ENCODE data around the gene MORC1. TPM values are rescaled to one million over a fixed set of nuclear protein-coding genes. Genes with fewer than 3 reads are reported as not detected.

Gene MORC1
- total and polyA plus RNA-seq, 4 donors, result 0.02 to 0.33 (median 0.13) TPM

DNA sequence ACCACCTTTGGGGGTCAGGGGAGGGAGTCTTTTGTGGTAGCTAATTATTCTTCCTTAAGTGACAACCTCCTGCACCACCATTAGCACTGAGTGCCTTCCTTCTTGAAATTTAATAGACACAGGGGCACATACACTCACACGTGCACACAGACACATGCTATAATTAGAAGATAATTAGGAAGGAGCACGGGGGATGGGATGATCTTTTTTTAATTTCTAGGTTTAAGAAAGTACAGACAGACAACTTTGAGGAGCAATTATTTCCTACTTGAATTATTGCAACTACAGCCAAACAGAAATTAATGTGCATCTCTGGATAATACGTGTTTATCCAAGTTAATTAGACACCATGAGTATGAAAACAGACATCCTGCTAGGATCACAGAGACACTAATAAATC lies 119.5 kb downstream of the MORC1 start:
- no peaks in the 10 kb centered on the region for H3K36me3 ChIP-seq (ENCODE audit: control insufficient read depth in 4 of 4, insufficient read depth in 3 of 4, low read depth in 1 of 4, low read length in 3 of 4)
- no peak overlapping the region for H3K9ac ChIP-seq (ENCODE audit: low read depth in 1 of 2, low read length in 2 of 2)
- no peaks in the 10 kb centered on the region for H3K4me1 ChIP-seq (ENCODE audit: control insufficient read depth in 4 of 4, insufficient read depth in 4 of 4, low read length in 3 of 4)
- H3K27me3 ChIP-seq (ENCODE audit: control insufficient read depth in 4 of 4, insufficient read depth in 4 of 4, low read length in 3 of 4), result no peaks in the 10 kb centered on the region
- TF ChIP-seq EGR1 (IDR thresholded peaks at IDR 0.05; ENCODE audit: low read depth in 2 of 2), result no peak
- TF ChIP-seq, protein P1, sequence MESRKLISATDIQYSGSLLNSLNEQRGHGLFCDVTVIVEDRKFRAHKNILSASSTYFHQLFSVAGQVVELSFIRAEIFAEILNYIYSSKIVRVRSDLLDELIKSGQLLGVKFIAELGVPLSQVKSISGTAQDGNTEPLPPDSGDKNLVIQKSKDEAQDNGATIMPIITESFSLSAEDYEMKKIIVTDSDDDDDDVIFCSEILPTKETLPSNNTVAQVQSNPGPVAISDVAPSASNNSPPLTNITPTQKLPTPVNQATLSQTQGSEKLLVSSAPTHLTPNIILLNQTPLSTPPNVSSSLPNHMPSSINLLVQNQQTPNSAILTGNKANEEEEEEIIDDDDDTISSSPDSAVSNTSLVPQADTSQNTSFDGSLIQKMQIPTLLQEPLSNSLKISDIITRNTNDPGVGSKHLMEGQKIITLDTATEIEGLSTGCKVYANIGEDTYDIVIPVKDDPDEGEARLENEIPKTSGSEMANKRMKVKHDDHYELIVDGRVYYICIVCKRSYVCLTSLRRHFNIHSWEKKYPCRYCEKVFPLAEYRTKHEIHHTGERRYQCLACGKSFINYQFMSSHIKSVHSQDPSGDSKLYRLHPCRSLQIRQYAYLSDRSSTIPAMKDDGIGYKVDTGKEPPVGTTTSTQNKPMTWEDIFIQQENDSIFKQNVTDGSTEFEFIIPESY (IDR thresholded peaks at IDR 0.05), result no peak
- TF ChIP-seq HNF4G (IDR thresholded peaks at IDR 0.05), result no peak
- no peak for TF ChIP-seq YY1 (IDR thresholded peaks at IDR 0.05)
- TF ChIP-seq RXRA (IDR thresholded peaks at IDR 0.05), result no peak
- TF ChIP-seq, protein P2, sequence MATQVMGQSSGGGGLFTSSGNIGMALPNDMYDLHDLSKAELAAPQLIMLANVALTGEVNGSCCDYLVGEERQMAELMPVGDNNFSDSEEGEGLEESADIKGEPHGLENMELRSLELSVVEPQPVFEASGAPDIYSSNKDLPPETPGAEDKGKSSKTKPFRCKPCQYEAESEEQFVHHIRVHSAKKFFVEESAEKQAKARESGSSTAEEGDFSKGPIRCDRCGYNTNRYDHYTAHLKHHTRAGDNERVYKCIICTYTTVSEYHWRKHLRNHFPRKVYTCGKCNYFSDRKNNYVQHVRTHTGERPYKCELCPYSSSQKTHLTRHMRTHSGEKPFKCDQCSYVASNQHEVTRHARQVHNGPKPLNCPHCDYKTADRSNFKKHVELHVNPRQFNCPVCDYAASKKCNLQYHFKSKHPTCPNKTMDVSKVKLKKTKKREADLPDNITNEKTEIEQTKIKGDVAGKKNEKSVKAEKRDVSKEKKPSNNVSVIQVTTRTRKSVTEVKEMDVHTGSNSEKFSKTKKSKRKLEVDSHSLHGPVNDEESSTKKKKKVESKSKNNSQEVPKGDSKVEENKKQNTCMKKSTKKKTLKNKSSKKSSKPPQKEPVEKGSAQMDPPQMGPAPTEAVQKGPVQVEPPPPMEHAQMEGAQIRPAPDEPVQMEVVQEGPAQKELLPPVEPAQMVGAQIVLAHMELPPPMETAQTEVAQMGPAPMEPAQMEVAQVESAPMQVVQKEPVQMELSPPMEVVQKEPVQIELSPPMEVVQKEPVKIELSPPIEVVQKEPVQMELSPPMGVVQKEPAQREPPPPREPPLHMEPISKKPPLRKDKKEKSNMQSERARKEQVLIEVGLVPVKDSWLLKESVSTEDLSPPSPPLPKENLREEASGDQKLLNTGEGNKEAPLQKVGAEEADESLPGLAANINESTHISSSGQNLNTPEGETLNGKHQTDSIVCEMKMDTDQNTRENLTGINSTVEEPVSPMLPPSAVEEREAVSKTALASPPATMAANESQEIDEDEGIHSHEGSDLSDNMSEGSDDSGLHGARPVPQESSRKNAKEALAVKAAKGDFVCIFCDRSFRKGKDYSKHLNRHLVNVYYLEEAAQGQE (IDR thresholded peaks at IDR 0.05), result no peak
- no peak for TF ChIP-seq TAF1 (conservative IDR thresholded peaks at IDR 0.05)
- no peak for TF ChIP-seq HNF4A (conservative IDR thresholded peaks at IDR 0.05)
- TF ChIP-seq GABPA (IDR thresholded peaks at IDR 0.05 in 1 of 2, conservative IDR thresholded peaks at IDR 0.05 in 1 of 2), result no peak
- no peak for TF ChIP-seq JUND (IDR thresholded peaks at IDR 0.05)
- TF ChIP-seq RAD21 (IDR thresholded peaks at IDR 0.05), result no peak
- TF ChIP-seq, protein P3, sequence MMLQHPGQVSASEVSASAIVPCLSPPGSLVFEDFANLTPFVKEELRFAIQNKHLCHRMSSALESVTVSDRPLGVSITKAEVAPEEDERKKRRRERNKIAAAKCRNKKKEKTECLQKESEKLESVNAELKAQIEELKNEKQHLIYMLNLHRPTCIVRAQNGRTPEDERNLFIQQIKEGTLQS (IDR thresholded peaks at IDR 0.05), result no peak
- TF ChIP-seq, protein P4, sequence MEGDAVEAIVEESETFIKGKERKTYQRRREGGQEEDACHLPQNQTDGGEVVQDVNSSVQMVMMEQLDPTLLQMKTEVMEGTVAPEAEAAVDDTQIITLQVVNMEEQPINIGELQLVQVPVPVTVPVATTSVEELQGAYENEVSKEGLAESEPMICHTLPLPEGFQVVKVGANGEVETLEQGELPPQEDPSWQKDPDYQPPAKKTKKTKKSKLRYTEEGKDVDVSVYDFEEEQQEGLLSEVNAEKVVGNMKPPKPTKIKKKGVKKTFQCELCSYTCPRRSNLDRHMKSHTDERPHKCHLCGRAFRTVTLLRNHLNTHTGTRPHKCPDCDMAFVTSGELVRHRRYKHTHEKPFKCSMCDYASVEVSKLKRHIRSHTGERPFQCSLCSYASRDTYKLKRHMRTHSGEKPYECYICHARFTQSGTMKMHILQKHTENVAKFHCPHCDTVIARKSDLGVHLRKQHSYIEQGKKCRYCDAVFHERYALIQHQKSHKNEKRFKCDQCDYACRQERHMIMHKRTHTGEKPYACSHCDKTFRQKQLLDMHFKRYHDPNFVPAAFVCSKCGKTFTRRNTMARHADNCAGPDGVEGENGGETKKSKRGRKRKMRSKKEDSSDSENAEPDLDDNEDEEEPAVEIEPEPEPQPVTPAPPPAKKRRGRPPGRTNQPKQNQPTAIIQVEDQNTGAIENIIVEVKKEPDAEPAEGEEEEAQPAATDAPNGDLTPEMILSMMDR (IDR thresholded peaks at IDR 0.05; ENCODE audit: low read depth, low read length, missing input control), result no peak
- TF ChIP-seq NR2F2 (IDR thresholded peaks at IDR 0.05), result no peak
- no peak for TF ChIP-seq SP1 (IDR thresholded peaks at IDR 0.05)
- TF ChIP-seq, protein P5, sequence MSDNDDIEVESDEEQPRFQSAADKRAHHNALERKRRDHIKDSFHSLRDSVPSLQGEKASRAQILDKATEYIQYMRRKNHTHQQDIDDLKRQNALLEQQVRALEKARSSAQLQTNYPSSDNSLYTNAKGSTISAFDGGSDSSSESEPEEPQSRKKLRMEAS (IDR thresholded peaks at IDR 0.05), result no peak
- no peak overlapping the region for H3K4me3 ChIP-seq (ENCODE audit: low read depth in 1 of 3, low read length in 3 of 3)
- no peak for DNase-seq (ENCODE audit: low spot score)
- no peak overlapping the region for H3K27ac ChIP-seq (ENCODE audit: low read depth in 1 of 2, low read length in 2 of 2)
- 75% methylated on average over 3 of the region's 3 CpGs for WGBS
- H3K9me3 ChIP-seq (ENCODE audit: control insufficient read depth in 4 of 4, low read length in 3 of 4), result no peaks in the 10 kb centered on the region

DNA sequence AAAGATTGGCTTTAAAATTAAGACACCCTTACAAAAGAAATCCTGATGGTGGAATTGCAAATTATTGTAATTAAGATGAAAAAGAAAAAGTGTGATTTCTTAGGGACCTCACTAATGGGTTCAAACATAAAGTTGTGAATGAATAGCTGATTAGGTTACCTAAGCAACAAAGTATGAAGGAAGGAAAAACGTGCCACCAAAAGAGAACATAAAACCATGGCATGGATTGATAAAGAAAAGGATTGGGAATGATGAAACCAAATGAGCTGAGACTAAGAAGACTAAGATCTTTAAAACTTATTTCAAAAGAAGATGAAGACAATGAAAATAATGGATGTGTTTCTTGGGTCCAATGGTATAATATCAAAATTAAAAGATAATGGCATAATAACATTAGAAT lies 132.1 kb downstream of the MORC1 start:
- DNase-seq (ENCODE audit: low spot score), result no peak
- Histone ChIP-seq H3K9me3 (ENCODE audit: control insufficient read depth in 4 of 4, low read length in 3 of 4) (no peaks in the 10 kb centered on the region), H3K4me3 (ENCODE audit: low read depth in 1 of 3, low read length in 3 of 3) (no peak overlapping the region), H3K36me3 (ENCODE audit: control insufficient read depth in 4 of 4, insufficient read depth in 3 of 4, low read depth in 1 of 4, low read length in 3 of 4) (no peaks in the 10 kb centered on the region), H3K4me1 (ENCODE audit: control insufficient read depth in 4 of 4, insufficient read depth in 4 of 4, low read length in 3 of 4) (no peaks in the 10 kb centered on the region), H3K27me3 (ENCODE audit: control insufficient read depth in 4 of 4, insufficient read depth in 4 of 4, low read length in 3 of 4) (no peaks in the 10 kb centered on the region), H3K27ac (ENCODE audit: low read depth in 1 of 2, low read length in 2 of 2) (no peak overlapping the region), H3K9ac (ENCODE audit: low read depth in 1 of 2, low read length in 2 of 2) (no peak overlapping the region)
- TF ChIP-seq JUND (IDR thresholded peaks at IDR 0.05) (no peak), FOXA2 (IDR thresholded peaks at IDR 0.05) (no peak)
- WGBS, result 0% methylated on average over 1 of the region's 1 CpG

Measured in liver (tissue), 9 donors.